Loucy (cell line): ENCODE measurements around the gene TRMT44.
"Not testable (repeated sequence)": the region's sequence is repeated elsewhere in the genome, so short reads cannot be mapped to it uniquely, and the experiment has no call there.

Experiments used
- H2AFZ ChIP-seq: fragments of 200-600 bp; sonication (generic); 2 replicates; pipeline ENCODE4 v1.6.0; 2016; ENCODE audit warnings: antibody characterized with exemption, mild to moderate bottlenecking, low read length, moderate library complexity
- H3F3A ChIP-seq: fragments of 200-600 bp; 2 replicates; pipeline ENCODE4 v1.6.0; 2016; ENCODE audit warnings: antibody characterized with exemption, low read depth, mild to moderate bottlenecking
- H3K27me3 ChIP-seq: fragments of 200-600 bp; sonication (generic); 2 replicates; pipeline ENCODE4 v1.6.1; 2014; ENCODE audit warnings: low read length, mild to moderate bottlenecking; ENCODE audit not compliant: insufficient read depth, poor library complexity, severe bottlenecking
- H3K36me3 ChIP-seq: fragments of 200-600 bp; sonication (generic); 2 replicates; pipeline ENCODE4 v1.6.1; 2016; ENCODE audit warnings: low read length; ENCODE audit not compliant: insufficient read depth
- H3K4me1 ChIP-seq: fragments of 200-600 bp; sonication (generic); 2 replicates; pipeline ENCODE4 v1.5.1; 2014; ENCODE audit warnings: low read length, mild to moderate bottlenecking; ENCODE audit not compliant: insufficient read depth, poor library complexity, severe bottlenecking
- H3K4me2 ChIP-seq: fragments of 200-600 bp; sonication (generic); 2 replicates; pipeline ENCODE4 v1.6.0; 2014; ENCODE audit warnings: antibody characterized with exemption, low read length, low read depth, mild to moderate bottlenecking; ENCODE audit not compliant: poor library complexity, severe bottlenecking
- H3K4me3 ChIP-seq: fragments of 200-600 bp; sonication (generic); 2 replicates; pipeline ENCODE4 v1.5.1; 2014; ENCODE audit warnings: low read length, mild to moderate bottlenecking, mixed read lengths; ENCODE audit not compliant: poor library complexity, severe bottlenecking
- H3K79me2 ChIP-seq: fragments of 200-600 bp; sonication (generic); 2 replicates; pipeline ENCODE4 v1.6.1; 2014; ENCODE audit warnings: low read length; ENCODE audit not compliant: insufficient read depth
- H3K9ac ChIP-seq: fragments of 200-600 bp; sonication (generic); 2 replicates; pipeline ENCODE4 v1.6.0; 2014; ENCODE audit warnings: mild to moderate bottlenecking, low read depth, low read length, moderate library complexity; ENCODE audit not compliant: poor library complexity, severe bottlenecking
- H3K9me2 ChIP-seq: fragments of 200-600 bp; sonication (generic); replicated peaks from 2 replicates; pipeline ENCODE4 v1.6.1; 2016; ENCODE audit warnings: low read depth, low read length, mixed read lengths
- H3K9me3 ChIP-seq: fragments of 200-600 bp; sonication (generic); 2 replicates; pipeline ENCODE4 v1.6.1; 2014; ENCODE audit warnings: mild to moderate bottlenecking, antibody characterized with exemption, low read length, low read depth; ENCODE audit not compliant: insufficient read depth
- H4K20me1 ChIP-seq: fragments of 200-600 bp; sonication (generic); 2 replicates; pipeline ENCODE4 v1.6.0; 2014; ENCODE audit warnings: antibody characterized with exemption, low read length, mild to moderate bottlenecking; ENCODE audit not compliant: insufficient read depth, poor library complexity, severe bottlenecking
- CTCF ChIP-seq: fragments of 200-600 bp; sonication (generic); conservative IDR thresholded peaks from 2 replicates; pipeline ENCODE4 v1.5.1; 2014; ENCODE audit warnings: mild to moderate bottlenecking, antibody characterized with exemption, low read length
- EZH2phosphoT487 ChIP-seq: fragments of 200-600 bp; IDR thresholded peaks from 2 replicates; pipeline ENCODE4 v1.6.1; 2018; ENCODE audit warnings: antibody characterized with exemption, mild to moderate bottlenecking, moderate library complexity, borderline replicate concordance

TRMT44 gene

GRCh38 chr4:8478371-8478770, 37.8 kb downstream of the TRMT44 start:
- Histone ChIP-seq H3K27me3 (no peaks in the 10 kb centered on the region), H3K36me3 (no peaks in the 10 kb centered on the region), H3K4me3 (no peak overlapping the region), H3K79me2 (no peaks in the 10 kb centered on the region), H3K9ac (no peak overlapping the region), H3K4me1 (no peaks in the 10 kb centered on the region), H3F3A (no peaks in the 10 kb centered on the region), H3K9me3 (no peaks in the 10 kb centered on the region), H4K20me1 (no peaks in the 10 kb centered on the region), H3K9me2 (no peaks in the 10 kb centered on the region), H3K4me2 (no peak overlapping the region), H2AFZ (no peak overlapping the region)
- TF ChIP-seq CTCF (no peak), EZH2phosphoT487 (no peak)

DNA sequence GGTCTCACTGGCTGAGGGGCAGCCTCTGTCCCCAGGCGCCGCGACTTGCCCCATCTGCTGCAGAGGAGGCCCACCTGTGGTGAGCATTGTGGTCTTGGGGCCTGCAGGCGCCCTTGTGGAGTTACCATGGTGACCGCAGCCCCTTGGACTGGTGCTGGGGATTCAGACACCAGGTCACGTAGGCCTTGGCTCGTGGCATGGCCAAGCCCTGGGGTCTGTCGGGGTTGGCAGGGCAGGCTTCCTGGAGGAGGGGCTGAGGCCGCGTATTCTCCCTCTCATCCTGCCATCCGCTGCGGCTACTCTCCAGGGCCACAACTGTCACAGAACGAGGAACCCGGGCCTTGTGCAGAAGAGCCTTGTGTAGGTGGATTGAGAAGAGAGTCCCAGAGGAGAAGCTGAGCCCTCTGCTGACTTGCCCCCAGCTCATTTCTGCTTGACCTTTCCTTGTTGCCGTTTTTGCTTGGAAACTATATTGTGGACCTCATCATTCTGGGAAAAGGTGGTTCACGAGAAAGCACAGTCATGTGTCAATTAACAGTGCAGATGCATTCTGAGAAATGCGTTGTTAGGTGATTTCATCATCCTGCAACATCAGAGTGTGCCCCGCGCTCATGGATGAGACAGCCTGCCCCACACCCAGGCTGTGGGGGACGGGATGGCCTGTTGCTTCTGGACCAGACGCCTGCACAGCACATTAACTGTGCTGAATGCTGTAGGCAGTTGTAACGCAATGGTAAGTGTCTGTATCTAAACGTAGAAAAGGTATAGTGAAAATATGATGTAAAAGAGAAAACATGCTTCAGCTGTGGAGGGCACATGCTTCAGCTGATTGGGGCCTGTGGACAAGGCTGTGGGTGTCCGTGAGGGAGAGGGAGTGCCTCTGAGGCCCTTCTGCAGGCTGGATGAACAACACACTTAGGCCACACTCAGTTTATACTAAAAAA, 38.5 kb downstream of the TRMT44 start:
- H3K4me2 ChIP-seq = no peak overlapping the region
- no peaks in the 10 kb centered on the region for H3K4me1 ChIP-seq
- H3K27me3 ChIP-seq = no peaks in the 10 kb centered on the region
- TF ChIP-seq CTCF = no peak
- TF ChIP-seq EZH2phosphoT487 = no peak
- H3K9ac ChIP-seq = no peak overlapping the region
- no peaks in the 10 kb centered on the region for H3K9me3 ChIP-seq
- no peaks in the 10 kb centered on the region for H3F3A ChIP-seq
- H3K9me2 ChIP-seq = no peaks in the 10 kb centered on the region
- H3K4me3 ChIP-seq = no peak overlapping the region
- no peaks in the 10 kb centered on the region for H3K79me2 ChIP-seq
- H2AFZ ChIP-seq = no peak overlapping the region
- H3K36me3 ChIP-seq = no peaks in the 10 kb centered on the region
- no peaks in the 10 kb centered on the region for H4K20me1 ChIP-seq

DNA sequence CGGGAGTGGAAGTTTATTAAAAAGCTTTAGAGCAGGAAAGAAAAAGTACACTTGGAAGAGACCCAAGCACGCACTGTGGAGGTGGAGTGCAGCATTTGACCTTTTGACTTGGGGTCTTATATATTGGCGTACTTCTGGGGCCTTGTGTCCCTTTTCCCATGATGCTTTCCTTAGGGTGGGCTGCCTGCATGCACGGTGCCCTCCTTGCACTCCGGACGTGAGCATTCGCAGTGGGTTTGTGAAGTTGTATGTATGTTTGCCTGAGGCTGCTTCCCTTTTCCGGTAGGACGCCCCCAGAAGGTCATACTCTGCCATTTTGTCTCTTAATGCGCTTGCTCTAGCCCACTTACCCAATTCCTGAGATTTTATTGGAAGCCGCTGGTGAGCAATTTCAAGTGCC, 39.6 kb downstream of the TRMT44 start:
- Histone ChIP-seq H3K36me3 (no peaks in the 10 kb centered on the region), H3K4me1 (no peaks in the 10 kb centered on the region), H3F3A (no peaks in the 10 kb centered on the region), H3K27me3 (no peaks in the 10 kb centered on the region), H3K9me2 (no peaks in the 10 kb centered on the region), H4K20me1 (no peaks in the 10 kb centered on the region), H3K9me3 (no peaks in the 10 kb centered on the region), H3K79me2 (no peaks in the 10 kb centered on the region), H2AFZ (no peak overlapping the region), H3K9ac (no peak overlapping the region), H3K4me2 (no peak overlapping the region), H3K4me3 (no peak overlapping the region)
- TF ChIP-seq CTCF (no peak), EZH2phosphoT487 (no peak)

GRCh38 chr4:8486643-8487042, 46.1 kb downstream of the TRMT44 start:
- H3K9me2 ChIP-seq, H3K27me3 ChIP-seq, H3K9me3 ChIP-seq, H3K79me2 ChIP-seq, H3K4me2 ChIP-seq, H3K4me3 ChIP-seq, H3K36me3 ChIP-seq, H3F3A ChIP-seq, H3K9ac ChIP-seq, H4K20me1 ChIP-seq, H3K4me1 ChIP-seq, H2AFZ ChIP-seq: not testable (repeated sequence)
